Activated CD8-positive, alpha-beta T cell treated with anti-CD3 and anti-CD28 coated beads for 36 hours (primary cell): ENCODE data around the gene PSKH1. TPM values are rescaled to one million over a fixed set of nuclear protein-coding genes. Genes with fewer than 3 reads are reported as not detected.

Experiments
- ATAC-seq: fragments of 200-7000 bp; cut with Tn5 transposase; one replicate; pipeline ENCODE4 v1.10.0; 2021; ENCODE audit warnings: mild to moderate bottlenecking, moderate library complexity
- CTCF ChIA-PET: fragments of 350-600 bp; sonication (Branson Sonifier 250); formaldehyde crosslinking; loops from one replicate; lab custom pipeline; 2021; ENCODE audit warnings: antibody characterized with exemption; lab: Charles Lee
- POLR2A ChIA-PET: fragments of 350-600 bp; sonication (Branson Sonifier 250); formaldehyde crosslinking; loops from one replicate; lab custom pipeline; 2021; ENCODE audit warnings: antibody characterized with exemption; lab: Charles Lee
- DNase-seq: peaks from one replicate; pipeline ENCODE4 v3.0.0-alpha.2; 2020
- H3K27ac Mint-ChIP-seq: one replicate; pipeline ENCODE4 v1.8.0; 2021; ENCODE audit warnings: mild to moderate bottlenecking, mixed read lengths
- H3K27me3 Mint-ChIP-seq: one replicate; pipeline ENCODE4 v1.8.0; 2021; ENCODE audit warnings: mixed read lengths
- H3K36me3 Mint-ChIP-seq: one replicate; pipeline ENCODE4 v1.8.0; 2021; ENCODE audit warnings: low read depth, mixed read lengths
- H3K4me1 Mint-ChIP-seq: one replicate; pipeline ENCODE4 v1.8.0; 2021; ENCODE audit warnings: low read depth, mixed read lengths
- H3K4me3 Mint-ChIP-seq: one replicate; pipeline ENCODE4 v1.8.0; 2021; ENCODE audit warnings: mild to moderate bottlenecking, moderate library complexity, mixed read lengths
- H3K9me3 Mint-ChIP-seq: one replicate; pipeline ENCODE4 v1.8.0; 2021; ENCODE audit warnings: mixed read lengths
- CTCF ChIP-seq: fragments of 200-600 bp; IDR thresholded peaks from one replicate; pipeline ENCODE4 v1.8.0; 2022; ENCODE audit warnings: antibody characterized with exemption, mild to moderate bottlenecking
- intact Hi-C: fragments of 100-400 bp; cut with micrococcal nuclease; formaldehyde crosslinking; loops from one replicate; pipeline ENCODE4 v1.10.0; 2022
- total RNA-seq, 2 experiments: library from RNA; stranded (reverse); gene quantifications; one replicate each; pipeline ENCODE4 v1.2.3, GENCODE V29; 2021

Gene PSKH1
- total RNA-seq, 2 experiments from 2014 or later = 8.4 to 8.5 TPM

DNA sequence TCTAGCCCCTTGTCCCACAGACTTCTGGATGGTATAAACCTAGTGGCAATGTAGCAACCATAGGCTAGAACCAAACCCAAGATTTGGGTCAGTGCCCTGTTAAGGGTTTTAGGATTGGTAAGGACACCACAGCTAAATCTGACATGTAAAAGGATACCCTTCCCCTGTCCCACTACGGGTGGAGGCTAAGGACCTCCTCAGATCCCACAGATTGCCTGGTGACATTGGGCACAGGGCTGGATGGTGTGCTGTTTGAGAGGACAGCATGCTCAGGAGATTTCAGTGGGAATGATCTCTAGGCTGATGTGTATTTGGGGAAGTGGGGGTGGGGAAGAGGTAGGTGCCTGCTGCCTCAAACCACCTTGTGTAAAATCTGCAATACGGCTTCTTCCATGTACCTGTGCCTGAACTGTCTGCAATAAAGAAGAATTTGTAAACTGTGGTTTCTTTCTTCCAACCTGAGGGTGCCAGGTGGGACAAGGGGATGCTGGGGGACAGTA is 20.9 kb upstream of the PSKH1 start:
- DNase-seq = no peak
- H3K27ac Mint-ChIP-seq = peak overlapping the region; percentile 86
- peaks cover 27% of the 10 kb centered on the region for H3K4me1 Mint-ChIP-seq
- no peak for TF ChIP-seq CTCF
- no peaks in the 10 kb centered on the region for H3K9me3 Mint-ChIP-seq
- ChIA-PET POLR2A (interaction anchor here (0.8 to 1.4 kb wide), 5 partner anchors 10 to 28 kb away, joined by 3 to 6 read pairs (median 4); no protein-coding TSS in a partner anchor), CTCF (interaction anchor here (0.7 to 2.5 kb wide), 8 partner anchors 10 to 72 kb away, joined by 3 to 12 read pairs (median 3); no protein-coding TSS in a partner anchor)
- H3K4me3 Mint-ChIP-seq = peak overlapping the region; percentile 82
- intact Hi-C loops = no loop called here
- H3K36me3 Mint-ChIP-seq = peaks cover 12% of the 10 kb centered on the region
- no peak for ATAC-seq
- no peaks in the 10 kb centered on the region for H3K27me3 Mint-ChIP-seq

DNA sequence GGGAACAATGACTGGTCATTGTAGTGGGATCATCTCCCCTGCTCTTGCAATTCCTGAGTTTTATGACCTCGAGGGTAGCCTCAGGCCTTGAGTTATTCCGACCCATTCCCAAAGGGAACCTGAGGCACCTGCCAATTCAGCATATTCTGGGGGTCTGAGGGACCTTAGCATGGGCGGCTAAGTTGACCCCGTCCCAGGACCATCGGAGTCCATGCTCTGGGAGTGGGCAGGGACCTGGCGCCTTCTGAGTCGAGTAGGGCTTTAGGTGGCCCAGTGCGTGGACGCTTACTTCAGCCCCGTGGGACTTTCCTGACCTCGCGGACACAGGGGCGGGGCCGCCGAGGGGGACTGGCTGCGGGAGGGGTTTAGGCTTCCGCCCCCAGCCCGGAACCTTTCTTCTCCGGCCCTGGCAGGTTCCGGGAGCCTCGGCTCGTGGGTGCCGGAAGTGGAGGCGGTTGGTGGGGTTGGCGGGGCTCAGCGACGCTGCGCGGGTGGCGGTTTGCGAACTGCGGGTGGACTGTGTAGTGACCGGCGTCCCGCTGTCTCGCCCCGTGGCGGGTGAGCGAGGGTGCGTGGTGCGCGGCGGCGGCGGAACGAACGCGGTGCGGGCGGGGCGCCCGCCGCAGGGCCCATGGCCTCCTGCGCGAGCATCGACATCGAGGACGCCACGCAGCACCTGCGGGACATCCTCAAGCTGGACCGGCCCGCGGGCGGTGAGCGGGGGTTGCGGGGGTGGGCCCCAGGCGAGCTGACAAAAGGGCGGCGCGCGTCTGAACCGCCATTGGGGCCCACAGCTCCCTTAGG is 20.2 kb upstream of the PSKH1 start, which contains the start of gene EDC4:
TSS of gene EDC4 (plus strand) at position 422 of the 804 bp plus-strand sequence. CDS start at position 632, 210 bp downstream.
- ChIA-PET CTCF (interaction anchor here (0.7 to 3.0 kb wide), 5 partner anchors 9 to 168 kb away, joined by 3 to 33 read pairs (median 3); partner anchors contain the start of gene NRN1L), POLR2A (interaction anchor here (0.7 to 2.4 kb wide), 13 partner anchors 11 to 66 kb away, joined by 3 to 12 read pairs (median 4); partner anchors contain the start of genes CENPT, NRN1L, NUTF2 and PSKH1)
- H3K9me3 Mint-ChIP-seq = no peaks in the 10 kb centered on the region
- TF ChIP-seq CTCF = no peak
- intact Hi-C loops = no loop called here
- H3K4me3 Mint-ChIP-seq = peak within 1 kb of the TSS; percentile 82
- H3K27ac Mint-ChIP-seq = peak within 1 kb of the TSS; percentile 93
- DNase-seq = peak; percentile 89
- H3K27me3 Mint-ChIP-seq = no peaks in the 10 kb centered on the region
- H3K36me3 Mint-ChIP-seq = peaks cover 17% of the 10 kb centered on the region
- H3K4me1 Mint-ChIP-seq = peaks cover 27% of the 10 kb centered on the region
- peak; percentile 90 for ATAC-seq

DNA sequence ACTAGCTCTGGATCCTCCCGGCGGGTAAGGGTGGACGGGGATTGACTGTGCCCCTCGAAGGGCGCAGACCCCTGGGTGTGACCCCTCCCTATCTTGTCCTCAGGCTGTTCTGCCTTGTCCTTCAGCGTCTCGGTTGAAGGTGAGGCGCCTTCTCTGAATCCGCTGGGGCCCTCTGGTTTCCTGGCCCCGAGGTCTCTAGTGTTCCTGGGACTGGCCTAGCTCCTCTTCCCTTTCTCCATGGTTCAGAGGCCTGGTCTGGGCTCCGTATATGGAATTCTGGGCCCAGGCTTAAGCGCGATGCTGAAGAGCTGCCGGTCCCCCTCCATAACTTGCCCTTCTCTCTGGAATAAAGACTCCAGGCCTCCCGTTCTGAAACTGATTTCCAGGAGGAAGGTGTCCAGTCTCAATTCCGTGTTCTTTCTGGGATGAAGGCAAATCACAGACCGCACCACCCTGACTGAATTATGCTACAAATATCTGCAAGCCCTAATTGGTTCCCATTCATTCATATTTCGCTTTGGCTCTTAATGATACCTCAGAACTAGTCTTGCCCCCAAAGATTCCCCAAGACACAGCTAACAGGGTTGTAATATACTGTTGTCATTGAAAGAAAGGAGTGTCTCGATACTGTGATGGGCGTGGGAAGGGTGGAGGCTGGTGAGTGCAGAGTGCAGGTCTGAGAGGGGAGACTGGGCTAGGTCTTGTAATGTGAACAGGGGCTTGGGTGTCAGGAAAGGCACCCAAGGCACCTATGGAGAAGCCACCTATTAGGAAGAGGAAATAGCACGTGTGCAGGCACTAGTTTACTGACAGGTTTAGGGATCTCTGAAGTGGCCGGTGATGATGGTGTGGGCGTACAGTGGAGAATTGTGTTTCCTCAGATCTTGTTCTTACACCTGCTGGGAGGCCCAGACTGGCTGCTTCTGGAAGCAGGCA is 19.4 kb upstream of the PSKH1 start:
- H3K27ac Mint-ChIP-seq = peak overlapping the region; percentile 93
- H3K27me3 Mint-ChIP-seq = no peaks in the 10 kb centered on the region
- H3K36me3 Mint-ChIP-seq = peaks cover 21% of the 10 kb centered on the region
- no peak for TF ChIP-seq CTCF
- peak overlapping the region; percentile 82 for H3K4me3 Mint-ChIP-seq
- ChIA-PET POLR2A (interaction anchor here (0.6 to 2.4 kb wide), 15 partner anchors 11 to 108 kb away, joined by 3 to 12 read pairs (median 4); partner anchors contain the start of genes CENPT, NRN1L, NUTF2 and PSKH1), CTCF (interaction anchor here (0.7 to 3.0 kb wide), 5 partner anchors 10 to 167 kb away, joined by 3 to 33 read pairs (median 3); partner anchors contain the start of gene NRN1L)
- peak; percentile 15 for ATAC-seq
- DNase-seq = peak; percentile 37
- peaks cover 27% of the 10 kb centered on the region for H3K4me1 Mint-ChIP-seq
- intact Hi-C loops = no loop called here
- no peaks in the 10 kb centered on the region for H3K9me3 Mint-ChIP-seq

- no peak for TF ChIP-seq CTCF
- Mint-ChIP-seq H3K4me1 (peaks cover 27% of the 10 kb centered on the region), H3K36me3 (peaks cover 25% of the 10 kb centered on the region), H3K27ac (peak overlapping the region; percentile 93), H3K4me3 (peak overlapping the region; percentile 82), H3K9me3 (no peaks in the 10 kb centered on the region), H3K27me3 (no peaks in the 10 kb centered on the region)
- ChIA-PET POLR2A (interaction anchor here (0.6 to 2.4 kb wide), 6 partner anchors 14 to 109 kb away, joined by 3 to 12 read pairs (median 4); partner anchors contain the start of genes CENPT, NUTF2 and PSKH1), CTCF (interaction anchor here (1.4 to 3.0 kb wide), 2 partner anchors 9 to 58 kb away, joined by 10 to 33 read pairs; partner anchors contain the start of gene NRN1L)
- ATAC-seq (no peak), DNase-seq (no peak)
- intact Hi-C loops = no loop called here
These were observed 18.7 kb upstream of the PSKH1 start for GRCh38 chr16:67874372-67874771.
